GM13976 (cell line): ENCODE measurements around the gene OR10H4.

Source experiments
- DNase-seq: peaks from one replicate; pipeline ENCODE4 v3.0.0; 2012; ENCODE audit warnings: low spot score
- in situ Hi-C: fragments of 300-500 bp; cut with MboI; formaldehyde crosslinking; loops from one replicate; pipeline ENCODE4 v1.12.0; 2022; ENCODE audit warnings: low sequenced_read_pairs, mixed read lengths, inconsistent platforms; ENCODE audit not compliant: unreplicated experiment
- TF ChIP-seq, protein P1 (sequence below): IDR thresholded peaks from 2 replicates; pipeline ENCODE4 v1.5.1; 2012; ENCODE audit warnings: borderline replicate concordance, mild to moderate bottlenecking; ENCODE audit not compliant: insufficient read depth; ENCODE audit errors: extremely low read depth, missing control alignments, control extremely low read depth

Gene OR10H4

DNA sequence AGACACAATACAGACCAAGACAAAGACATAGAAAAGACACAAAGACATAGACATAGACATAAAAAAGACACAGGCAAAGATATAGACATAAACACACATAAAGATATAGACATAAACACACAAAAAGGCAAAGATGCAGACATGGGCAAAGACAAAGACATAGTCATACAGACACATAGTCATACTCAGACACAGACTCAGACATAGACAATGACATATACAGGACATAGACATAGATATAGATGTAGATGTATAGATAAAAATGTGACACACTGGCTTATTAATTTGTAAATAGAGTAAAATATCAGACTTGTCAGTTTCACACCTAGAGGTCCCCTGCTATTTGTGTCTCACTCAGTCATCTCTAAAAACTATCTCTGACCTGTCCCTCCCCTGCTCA lies 42.8 kb downstream of the OR10H4 start:
- TF ChIP-seq, protein P1, sequence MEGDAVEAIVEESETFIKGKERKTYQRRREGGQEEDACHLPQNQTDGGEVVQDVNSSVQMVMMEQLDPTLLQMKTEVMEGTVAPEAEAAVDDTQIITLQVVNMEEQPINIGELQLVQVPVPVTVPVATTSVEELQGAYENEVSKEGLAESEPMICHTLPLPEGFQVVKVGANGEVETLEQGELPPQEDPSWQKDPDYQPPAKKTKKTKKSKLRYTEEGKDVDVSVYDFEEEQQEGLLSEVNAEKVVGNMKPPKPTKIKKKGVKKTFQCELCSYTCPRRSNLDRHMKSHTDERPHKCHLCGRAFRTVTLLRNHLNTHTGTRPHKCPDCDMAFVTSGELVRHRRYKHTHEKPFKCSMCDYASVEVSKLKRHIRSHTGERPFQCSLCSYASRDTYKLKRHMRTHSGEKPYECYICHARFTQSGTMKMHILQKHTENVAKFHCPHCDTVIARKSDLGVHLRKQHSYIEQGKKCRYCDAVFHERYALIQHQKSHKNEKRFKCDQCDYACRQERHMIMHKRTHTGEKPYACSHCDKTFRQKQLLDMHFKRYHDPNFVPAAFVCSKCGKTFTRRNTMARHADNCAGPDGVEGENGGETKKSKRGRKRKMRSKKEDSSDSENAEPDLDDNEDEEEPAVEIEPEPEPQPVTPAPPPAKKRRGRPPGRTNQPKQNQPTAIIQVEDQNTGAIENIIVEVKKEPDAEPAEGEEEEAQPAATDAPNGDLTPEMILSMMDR = no peak
- in situ Hi-C loops = no loop called here

DNA sequence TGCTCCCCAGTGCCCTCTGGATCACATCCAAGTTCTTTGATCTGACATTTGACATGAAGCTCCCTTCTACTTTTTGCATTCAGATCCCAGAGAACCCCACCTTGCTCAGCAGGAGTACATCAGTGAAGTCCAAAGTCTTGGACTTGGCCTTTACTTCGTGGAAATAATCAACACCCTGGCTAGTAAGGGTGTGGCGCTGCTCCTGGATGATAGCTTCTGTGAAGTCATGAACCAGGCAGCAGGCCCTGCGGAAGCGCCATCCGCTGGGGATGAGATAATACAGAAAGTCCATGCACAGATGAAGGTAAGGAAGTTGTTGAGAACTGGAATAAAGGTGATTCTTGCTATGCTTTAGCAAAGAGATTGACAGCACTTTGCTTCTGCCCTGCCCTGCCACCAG lies 43.2 kb downstream of the OR10H4 start:
- TF ChIP-seq, protein P1 = no peak
- in situ Hi-C loops = no loop called here

More for the DNA sequence above, 42.8 kb downstream of the OR10H4 start:
- no peak for DNase-seq

DNA sequence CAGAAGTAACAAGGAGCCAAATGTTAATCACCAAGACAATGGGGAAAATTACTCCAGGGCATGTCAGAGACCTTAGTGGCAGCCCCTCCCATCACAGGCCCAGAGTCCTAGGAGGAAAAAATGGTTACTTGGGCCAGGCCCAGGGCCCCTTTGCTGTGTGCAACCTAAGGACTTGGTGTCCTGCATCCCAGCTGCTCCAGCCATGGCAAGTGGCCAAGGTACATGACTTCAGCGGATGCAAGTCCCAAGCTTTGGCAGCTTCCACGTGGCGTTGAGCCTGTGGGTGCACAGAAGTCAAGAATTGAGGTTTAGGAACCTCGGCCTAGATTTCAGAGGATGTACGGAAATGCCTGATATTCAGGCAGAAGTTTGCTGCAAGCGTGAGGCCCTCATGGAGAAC lies 46.7 kb downstream of the OR10H4 start:
- DNase-seq = no peak
- TF ChIP-seq, protein P1 = no peak
- in situ Hi-C loops = no loop called here

More for the DNA sequence above, 43.2 kb downstream of the OR10H4 start:
- DNase-seq = no peak

DNA sequence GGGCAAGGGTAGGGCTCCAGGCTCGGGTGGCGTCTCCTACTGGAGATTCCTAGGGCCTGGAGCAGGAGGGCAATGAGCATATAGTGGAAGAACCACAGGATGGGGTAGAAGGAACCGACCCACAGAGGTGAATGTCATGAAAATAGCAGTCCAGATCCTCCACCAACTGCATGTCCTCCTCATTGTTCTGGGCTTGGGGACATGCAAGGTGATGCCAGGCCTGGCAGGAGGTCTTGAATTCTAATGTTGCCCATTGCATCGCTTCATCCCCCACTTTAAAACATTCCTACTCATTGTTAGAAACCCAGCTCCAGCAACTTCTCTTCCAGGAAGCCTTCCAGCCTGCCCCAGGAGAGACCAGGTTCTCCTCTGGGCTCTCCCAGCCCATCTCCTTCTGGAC lies 49.4 kb downstream of the OR10H4 start:
- DNase-seq = no peak
- TF ChIP-seq, protein P1 = no peak
- in situ Hi-C loops = no loop called here
